AG09309 (cell line): ENCODE results near the gene LRMDA.

ENCODE experiments used
- DNase-seq: peaks from one replicate; pipeline ENCODE4 v3.0.0-alpha.2; 2010; ENCODE audit warnings: low read depth
- H3K4me3 ChIP-seq: 2 replicates; pipeline ENCODE4 v1.5.1; 2011; ENCODE audit warnings: mild to moderate bottlenecking, low read depth, low read length, moderate library complexity; ENCODE audit not compliant: control insufficient read depth
- TF ChIP-seq, protein P1 (sequence below): IDR thresholded peaks from 2 replicates; pipeline ENCODE4 v1.5.1; 2011; ENCODE audit warnings: mild to moderate bottlenecking, low read depth, low read length, inconsistent platforms; ENCODE audit not compliant: insufficient read depth, control insufficient read depth; ENCODE audit errors: missing control alignments

Gene LRMDA

DNA sequence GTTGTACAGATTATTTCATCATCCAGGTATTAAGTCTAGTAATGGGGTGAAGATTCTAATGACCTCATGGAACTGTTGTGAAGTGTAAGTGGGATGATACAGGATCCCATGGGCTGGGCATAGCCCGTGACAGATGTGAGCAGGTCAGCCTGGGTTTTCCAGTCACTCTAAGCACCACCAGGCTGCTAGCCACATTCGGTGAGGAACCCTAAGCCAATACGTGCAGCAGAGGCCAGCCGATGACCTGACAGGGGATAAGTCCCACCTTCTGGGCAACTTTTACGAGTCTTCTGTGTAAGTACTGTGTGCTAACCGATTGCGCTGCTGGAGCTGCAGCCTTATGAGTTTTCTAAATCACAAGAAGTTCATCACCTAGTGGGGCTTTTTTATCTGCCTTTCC lies 37.2 kb upstream of the LRMDA start:
- TF ChIP-seq, protein P1, sequence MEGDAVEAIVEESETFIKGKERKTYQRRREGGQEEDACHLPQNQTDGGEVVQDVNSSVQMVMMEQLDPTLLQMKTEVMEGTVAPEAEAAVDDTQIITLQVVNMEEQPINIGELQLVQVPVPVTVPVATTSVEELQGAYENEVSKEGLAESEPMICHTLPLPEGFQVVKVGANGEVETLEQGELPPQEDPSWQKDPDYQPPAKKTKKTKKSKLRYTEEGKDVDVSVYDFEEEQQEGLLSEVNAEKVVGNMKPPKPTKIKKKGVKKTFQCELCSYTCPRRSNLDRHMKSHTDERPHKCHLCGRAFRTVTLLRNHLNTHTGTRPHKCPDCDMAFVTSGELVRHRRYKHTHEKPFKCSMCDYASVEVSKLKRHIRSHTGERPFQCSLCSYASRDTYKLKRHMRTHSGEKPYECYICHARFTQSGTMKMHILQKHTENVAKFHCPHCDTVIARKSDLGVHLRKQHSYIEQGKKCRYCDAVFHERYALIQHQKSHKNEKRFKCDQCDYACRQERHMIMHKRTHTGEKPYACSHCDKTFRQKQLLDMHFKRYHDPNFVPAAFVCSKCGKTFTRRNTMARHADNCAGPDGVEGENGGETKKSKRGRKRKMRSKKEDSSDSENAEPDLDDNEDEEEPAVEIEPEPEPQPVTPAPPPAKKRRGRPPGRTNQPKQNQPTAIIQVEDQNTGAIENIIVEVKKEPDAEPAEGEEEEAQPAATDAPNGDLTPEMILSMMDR, result no peak
- no peak overlapping the region for H3K4me3 ChIP-seq
- DNase-seq, result no peak

DNA sequence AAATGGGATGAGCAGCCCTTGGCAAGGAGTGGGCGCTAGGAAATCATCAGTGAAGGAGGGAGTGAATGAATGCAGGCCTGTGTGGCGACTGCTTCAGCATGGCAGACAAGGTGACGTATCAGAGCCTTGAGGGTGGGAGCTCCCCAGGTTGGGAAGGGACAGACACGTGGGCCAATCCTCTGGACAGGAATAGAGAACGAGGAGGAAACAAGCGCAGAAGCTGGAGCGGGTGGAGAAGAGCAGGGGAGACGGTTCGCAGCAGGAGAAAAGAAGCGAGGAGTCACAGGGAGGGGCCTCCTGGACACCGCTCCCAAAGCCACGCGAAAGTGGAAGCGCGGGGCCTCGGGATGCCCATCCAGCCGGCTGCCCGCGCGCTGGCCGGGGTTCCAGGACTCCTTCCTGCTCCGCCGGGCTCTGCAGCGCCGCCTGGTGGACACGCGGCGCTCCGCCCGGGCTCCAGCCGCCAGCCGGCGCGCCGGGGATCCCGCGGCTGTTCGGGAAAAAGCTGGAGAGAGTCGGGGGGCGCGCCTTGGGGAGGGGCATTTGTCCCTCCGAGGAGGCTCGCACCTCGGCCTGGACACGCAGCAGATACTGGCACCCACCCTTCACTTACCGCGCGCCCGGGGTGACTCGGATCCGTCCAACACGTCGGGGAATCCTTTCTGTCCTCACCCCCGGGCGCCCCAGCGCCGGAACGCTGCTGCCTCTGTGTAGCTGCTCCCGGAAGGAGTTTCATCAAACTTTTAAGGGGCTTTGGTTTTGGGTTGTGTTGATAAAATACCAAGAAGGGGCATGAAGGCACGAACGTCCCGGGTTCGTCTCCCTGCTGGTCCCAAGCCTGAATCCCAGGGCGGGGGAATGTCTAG lies 36.1 kb upstream of the LRMDA start:
- peak overlapping the region; percentile 43 for H3K4me3 ChIP-seq
- TF ChIP-seq, protein P1, result peak; percentile 52
- no peak for DNase-seq

DNA sequence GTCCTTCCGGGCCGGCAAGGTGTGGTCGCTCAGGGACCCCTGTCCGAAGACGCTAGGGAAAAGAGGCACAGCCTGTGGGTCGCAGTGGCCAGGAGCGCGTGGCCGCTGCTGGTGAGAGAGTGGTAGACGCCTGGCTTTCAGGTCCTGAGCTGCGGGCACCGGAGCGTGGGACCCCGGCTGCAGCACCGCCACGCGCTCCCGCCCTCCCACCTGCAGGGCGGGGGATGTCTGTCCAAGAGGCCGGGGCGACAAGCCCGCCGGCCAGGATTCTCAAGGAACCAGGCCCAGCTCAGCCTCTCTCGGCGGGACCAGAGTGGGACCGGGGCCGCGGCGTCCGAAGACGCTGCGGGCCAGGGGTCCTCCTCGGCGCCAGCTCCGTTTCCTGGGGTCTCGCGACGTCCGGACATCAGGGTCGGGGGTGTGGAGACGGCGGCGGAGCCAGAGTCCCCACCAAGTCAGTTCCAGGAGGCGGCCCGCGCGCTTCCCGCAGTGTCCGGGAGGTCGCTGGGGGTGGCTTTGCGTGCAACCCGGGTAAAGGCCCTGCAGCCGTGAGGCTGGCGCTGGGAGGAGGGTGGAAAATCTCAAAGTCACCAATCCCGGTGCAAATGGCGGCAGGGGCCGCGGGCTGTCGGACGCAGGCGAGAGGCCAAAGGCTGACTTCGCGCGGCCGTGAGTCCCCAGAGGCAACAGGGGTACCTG lies 35.3 kb upstream of the LRMDA start:
- DNase-seq, result no peak
- TF ChIP-seq, protein P1, result no peak
- H3K4me3 ChIP-seq, result peak overlapping the region; percentile 43

DNA sequence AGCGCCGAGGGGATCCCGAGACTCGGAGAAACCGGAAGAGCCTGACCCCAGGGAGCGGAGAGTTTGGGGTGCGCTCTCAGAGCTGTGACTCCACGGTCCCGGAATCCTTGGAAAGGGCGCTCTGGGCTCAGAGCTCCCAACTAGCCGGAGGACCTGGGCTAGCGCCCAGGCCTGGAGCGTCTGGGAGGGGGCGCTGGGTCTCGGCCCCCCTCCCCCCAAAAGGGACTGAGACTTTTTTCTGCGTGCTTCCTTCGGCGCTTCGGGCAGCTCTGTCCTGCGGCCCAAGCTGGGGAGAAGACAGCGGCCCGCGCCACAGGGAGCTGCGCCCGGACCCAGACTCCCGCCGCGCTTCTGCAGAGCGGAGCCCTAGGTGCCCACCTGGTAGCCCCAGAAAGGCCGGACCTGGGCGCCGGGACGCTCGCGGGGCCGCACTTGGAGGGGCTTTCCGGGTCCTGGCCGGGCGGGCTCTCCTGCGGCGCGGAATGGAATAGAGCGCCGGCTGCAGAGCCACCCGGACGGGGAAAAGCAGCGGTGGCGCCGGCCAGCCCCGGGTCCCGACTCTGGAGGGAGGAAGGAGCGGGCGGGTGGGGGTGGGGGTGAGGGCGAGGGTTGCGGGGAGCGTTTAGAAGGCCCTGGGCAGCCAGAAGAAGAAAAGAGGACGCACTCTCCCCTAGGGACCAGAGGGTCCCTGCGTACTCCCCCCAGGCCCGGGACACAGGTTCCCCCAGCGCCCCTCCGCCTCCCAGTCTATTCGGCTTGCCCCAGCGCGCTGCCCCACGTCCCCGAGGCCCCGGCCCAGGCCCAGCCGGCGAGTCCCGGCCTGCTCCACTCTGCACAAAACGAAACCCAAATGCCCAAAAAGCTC lies 34.6 kb upstream of the LRMDA start:
- no peak for DNase-seq
- H3K4me3 ChIP-seq, result peak overlapping the region; percentile 43
- TF ChIP-seq, protein P1, result no peak

DNA sequence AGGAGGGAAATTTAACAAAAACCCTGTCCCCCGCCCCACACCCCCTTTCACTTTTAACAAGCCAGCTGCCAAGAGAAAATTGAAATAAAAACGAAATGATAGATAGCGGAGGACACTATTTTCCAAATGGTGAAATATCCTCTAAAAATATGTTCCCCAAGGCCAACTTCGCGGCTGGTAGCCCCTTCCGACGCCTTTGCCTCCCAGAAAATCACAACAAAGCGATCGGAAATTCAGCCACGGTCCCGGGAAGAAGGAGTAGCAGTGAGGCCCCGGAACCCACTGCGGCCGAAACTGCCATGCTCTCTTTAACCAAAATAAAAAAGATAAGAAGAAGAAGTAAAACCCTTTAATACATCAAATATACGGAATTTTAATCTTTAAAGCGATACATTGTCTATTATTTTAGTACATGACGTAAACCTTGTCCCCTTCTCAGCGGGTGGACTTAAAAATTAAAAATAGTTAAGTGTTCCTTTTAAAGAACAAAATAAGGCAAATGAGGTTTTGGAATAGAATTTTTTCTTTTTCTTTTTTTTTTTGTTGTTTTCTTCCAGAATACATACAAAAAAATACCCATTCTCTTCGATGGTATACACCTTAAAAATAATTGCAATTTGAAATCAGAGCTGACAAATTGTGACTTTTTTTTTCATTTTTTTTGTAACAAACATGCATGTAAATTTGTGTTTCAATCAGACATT lies 33.8 kb upstream of the LRMDA start:
- no peak for DNase-seq
- peak overlapping the region; percentile 90 for H3K4me3 ChIP-seq
- TF ChIP-seq, protein P1, result no peak
